AG04450 (cell line): ENCODE results near the gene PPP1R37. TPM values are rescaled to one million over a fixed set of nuclear protein-coding genes. Genes with fewer than 3 reads are reported as not detected.

Experiments used
- CTCF ChIA-PET: fragments of 300-600, 350-600 bp; formaldehyde crosslinking; extraction: SDS; loops from one replicate; lab custom pipeline; 2022; ENCODE audit warnings: antibody characterized with exemption, inconsistent platforms; lab: Charles Lee
- POLR2A ChIA-PET: fragments of 350-600 bp; formaldehyde crosslinking; extraction: SDS; loops from one replicate; lab custom pipeline; 2021; ENCODE audit warnings: antibody characterized with exemption, inconsistent platforms; lab: Yijun Ruan, JAX
- DNase-seq: peaks from one replicate; pipeline ENCODE4 v3.0.0-alpha.2; 2011; ENCODE audit warnings: low read depth, low spot score
- H3K27ac ChIP-seq: one replicate; pipeline ENCODE4 v1.5.1; 2012; ENCODE audit warnings: low read depth, low read length, control low read depth
- H3K27me3 ChIP-seq: one replicate; pipeline ENCODE4 v1.6.0; 2012; ENCODE audit warnings: low read length; ENCODE audit not compliant: control insufficient read depth, insufficient read depth
- H3K4me3 ChIP-seq: 2 replicates; pipeline ENCODE4 v1.5.1; 2011; ENCODE audit warnings: mild to moderate bottlenecking, low read depth, low read length, control low read depth
- H3K9me3 ChIP-seq: 2 replicates; pipeline ENCODE4 v1.5.1; 2012; ENCODE audit warnings: low read length; ENCODE audit not compliant: control insufficient read depth, insufficient read depth
- CTCF ChIP-seq: IDR thresholded peaks from 2 replicates; pipeline ENCODE4 v1.5.1; 2011; ENCODE audit warnings: low read depth, low read length, control low read depth, inconsistent platforms
- polyA plus RNA-seq: library from polyadenylated mRNA; depleted of rRNA; stranded (reverse); fragments of >200 nt; gene quantifications from 2 replicates; pipeline ENCODE4 v1.2.3, GENCODE V29; 2011

The PPP1R37 gene
- polyA plus RNA-seq, 1 experiment, result 8.6 TPM

- no peaks in the 10 kb centered on the region for H3K27me3 ChIP-seq
- ChIA-PET CTCF (no interaction called here), POLR2A (interaction anchor here (1.5 kb wide), 1 partner anchor 32 kb away, joined by 5 read pairs; the partner anchor contains the start of gene CLASRP)
- H3K9me3 ChIP-seq, result no peaks in the 10 kb centered on the region
- TF ChIP-seq CTCF, result no peak
- no peak overlapping the region for H3K4me3 ChIP-seq
- DNase-seq, result no peak
- no peak overlapping the region for H3K27ac ChIP-seq
These were observed 21.4 kb upstream of the PPP1R37 start for GRCh38 chr19:45071545-45071938.

- Histone ChIP-seq H3K27ac (no peak overlapping the region), H3K27me3 (no peaks in the 10 kb centered on the region), H3K4me3 (no peak overlapping the region), H3K9me3 (no peaks in the 10 kb centered on the region)
- no peak for TF ChIP-seq CTCF
- no peak for DNase-seq
- CTCF ChIA-PET, result no interaction called here
- POLR2A ChIA-PET, result interaction anchor here (0.8 to 1.5 kb wide), 2 partner anchors 33 to 106 kb away, joined by 3 to 5 read pairs; partner anchors contain the start of genes BLOC1S3, CLASRP and TRAPPC6A
These were observed 20.8 kb upstream of the PPP1R37 start for GRCh38 chr19:45071969-45072790.

- no peak for TF ChIP-seq CTCF
- no peak for DNase-seq
- POLR2A ChIA-PET, result no interaction called here
- H3K27ac ChIP-seq, result no peak overlapping the region
- no peaks in the 10 kb centered on the region for H3K9me3 ChIP-seq
- no peaks in the 10 kb centered on the region for H3K27me3 ChIP-seq
- H3K4me3 ChIP-seq, result no peak overlapping the region
- CTCF ChIA-PET, result interaction anchor here (1.1 kb wide), 1 partner anchor 15 kb away, joined by 3 read pairs; no protein-coding TSS in a partner anchor
These were observed 18.2 kb upstream of the PPP1R37 start for GRCh38 chr19:45074744-45075300.

GRCh38 chr19:45075301-45076028, 17.5 kb upstream of the PPP1R37 start:
- no peaks in the 10 kb centered on the region for H3K27me3 ChIP-seq
- CTCF ChIA-PET, result interaction anchor here (1.1 kb wide), 1 partner anchor 16 kb away, joined by 3 read pairs; no protein-coding TSS in a partner anchor
- H3K4me3 ChIP-seq, result peak overlapping the region; percentile 48
- POLR2A ChIA-PET, result no interaction called here
- H3K9me3 ChIP-seq, result no peaks in the 10 kb centered on the region
- DNase-seq, result no peak
- TF ChIP-seq CTCF, result no peak
- H3K27ac ChIP-seq, result no peak overlapping the region
